NCI-H2081 treated with DMSO at 0.1 percent for 48 hours (cell line): ENCODE measurements around the gene EDIL3.
"Not testable (repeated sequence)": the region's sequence is repeated elsewhere in the genome, so short reads cannot be mapped to it uniquely, and the experiment has no call there.

ENCODE experiments used
- DNase-seq: peaks from one replicate; lab custom pipeline; 2025; lab: John Stamatoyannopoulos, UW

Gene EDIL3

DNA sequence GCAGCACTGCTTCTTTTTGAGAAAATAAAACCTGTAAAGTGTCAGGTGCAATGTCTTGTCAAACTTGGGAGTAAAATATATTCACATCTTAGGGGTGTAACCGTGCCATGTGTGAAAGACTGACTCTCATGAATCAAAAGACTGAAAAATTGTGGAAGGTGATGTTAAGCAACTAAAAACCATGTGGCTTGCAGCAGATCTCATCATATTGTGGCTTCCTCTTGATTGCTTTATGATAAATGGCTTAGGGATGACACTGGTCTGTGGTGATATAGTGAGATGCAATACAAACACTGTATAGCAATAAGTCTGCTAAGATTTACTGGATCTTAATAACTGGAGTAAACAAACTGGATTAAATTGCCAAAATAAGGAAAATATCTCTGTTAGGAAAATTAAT is 321.6 kb downstream of the EDIL3 start:
- DNase-seq, result no peak

- no peak for DNase-seq
Measured at GRCh38 chr5:84059672-84060071, 325.0 kb downstream of the EDIL3 start.

DNA sequence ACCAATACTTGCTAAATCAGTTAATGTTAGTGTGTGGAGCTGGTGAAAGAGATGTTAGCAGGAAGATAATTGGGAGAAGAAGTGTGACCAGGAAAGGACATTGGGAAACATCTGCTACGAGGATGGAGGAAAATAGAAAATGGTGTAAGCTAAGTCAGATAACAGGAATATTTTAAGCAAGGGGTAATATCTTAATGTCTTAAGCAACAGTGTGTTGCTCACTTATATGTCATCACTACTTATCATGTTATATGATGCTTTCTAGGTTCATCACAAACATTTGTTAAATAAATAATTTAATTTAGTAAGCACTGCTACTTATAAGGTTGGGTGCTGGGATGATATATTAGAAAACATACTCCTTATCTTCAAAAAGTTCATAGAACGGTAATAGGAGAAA is 326.1 kb downstream of the EDIL3 start:
- DNase-seq, result no peak

DNA sequence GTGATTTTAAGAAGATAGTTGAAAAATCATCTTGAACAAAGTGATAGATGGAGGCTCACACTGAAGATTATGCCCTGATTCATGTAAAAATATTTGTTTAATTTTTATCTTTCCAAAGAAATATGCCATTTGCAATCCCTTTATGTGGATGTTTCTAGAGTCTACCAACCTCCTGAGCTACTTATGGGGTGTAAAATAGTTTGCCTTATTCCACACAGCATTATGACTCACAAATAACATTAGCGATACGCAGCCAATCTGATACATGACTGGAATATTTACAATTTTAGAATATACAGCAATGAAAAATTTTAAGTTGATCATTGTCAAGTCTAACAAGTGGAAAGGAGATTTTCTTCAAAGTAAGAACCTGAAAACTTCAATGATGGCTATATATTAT is 327.5 kb downstream of the EDIL3 start:
- no peak for DNase-seq

- no peak for DNase-seq
Measured at GRCh38 chr5:84045964-84046363, 338.7 kb downstream of the EDIL3 start.

DNA sequence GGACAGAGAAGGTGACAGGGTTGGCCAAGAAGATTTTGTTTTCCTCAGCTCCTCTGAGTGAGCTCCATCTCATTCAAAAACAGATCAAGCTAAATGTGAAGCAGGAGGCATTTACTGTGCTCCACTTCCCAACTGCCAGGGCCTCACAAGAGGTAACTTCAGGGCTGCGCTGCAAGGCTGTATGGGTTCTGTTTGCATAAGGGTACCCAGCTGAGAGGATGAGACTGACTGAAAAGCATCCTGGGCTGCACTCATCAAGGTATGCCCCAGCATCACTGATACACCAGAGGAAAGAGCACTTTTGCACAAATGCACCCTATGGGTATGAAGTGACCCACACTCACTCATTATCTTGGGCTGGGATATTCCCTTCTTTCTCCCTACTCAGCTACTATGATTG is 347.8 kb downstream of the EDIL3 start:
- no peak for DNase-seq

- no peak for DNase-seq
Measured at GRCh38 chr5:84032324-84032723, 352.4 kb downstream of the EDIL3 start.

- no peak for DNase-seq
Measured at GRCh38 chr5:84028093-84028492, 356.6 kb downstream of the EDIL3 start.

DNA sequence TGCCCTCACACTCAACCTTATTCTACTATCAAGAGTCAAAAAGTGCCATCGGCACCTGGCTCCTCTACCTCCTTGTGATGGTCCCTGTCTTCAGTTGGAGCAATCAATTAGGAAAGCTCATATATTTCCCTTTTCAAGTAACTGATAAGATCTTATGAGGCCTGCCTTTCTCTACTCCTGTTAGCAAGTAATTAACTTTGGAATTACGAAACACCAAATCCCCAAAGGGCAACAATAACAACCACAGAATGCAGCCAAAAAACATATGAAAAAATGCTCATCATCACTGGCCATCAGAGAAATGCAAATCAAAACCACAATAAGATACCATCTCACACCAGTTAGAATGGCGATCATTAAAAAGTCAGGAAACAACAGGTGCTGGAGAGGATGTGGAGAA is 366.2 kb downstream of the EDIL3 start:
- not testable (repeated sequence) for DNase-seq

DNA sequence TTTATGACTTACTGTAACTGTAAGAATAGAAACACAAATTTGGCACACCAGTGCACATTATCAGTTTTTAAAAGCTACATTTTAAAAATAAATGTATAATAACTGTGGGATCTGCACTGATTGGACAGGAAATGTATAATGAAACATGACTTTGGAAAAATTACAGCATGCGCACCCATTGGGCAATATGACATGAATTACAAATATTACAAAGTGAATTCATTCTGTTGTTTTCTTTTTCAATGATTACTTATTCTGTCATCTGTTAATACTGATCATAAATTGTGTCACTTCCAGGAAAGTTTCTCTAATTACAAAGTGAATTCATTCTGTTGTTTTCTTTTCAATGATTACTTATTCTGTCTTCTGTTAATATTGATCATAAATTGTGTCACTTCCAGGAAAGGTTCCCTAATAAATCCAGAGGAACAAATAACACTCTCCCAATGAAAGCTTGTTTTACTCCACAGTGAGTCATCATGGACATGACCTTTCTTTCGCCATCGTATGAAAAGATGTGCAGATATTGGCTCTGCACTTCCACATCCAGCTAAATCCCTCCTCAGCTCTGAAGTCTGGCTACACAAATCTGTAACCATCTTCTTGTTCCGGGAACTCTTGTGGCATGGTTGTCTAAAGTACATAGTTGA is 367.0 kb downstream of the EDIL3 start:
- no peak for DNase-seq

- DNase-seq, result no peak
Measured at GRCh38 chr5:84016085-84016484, 368.6 kb downstream of the EDIL3 start.

DNA sequence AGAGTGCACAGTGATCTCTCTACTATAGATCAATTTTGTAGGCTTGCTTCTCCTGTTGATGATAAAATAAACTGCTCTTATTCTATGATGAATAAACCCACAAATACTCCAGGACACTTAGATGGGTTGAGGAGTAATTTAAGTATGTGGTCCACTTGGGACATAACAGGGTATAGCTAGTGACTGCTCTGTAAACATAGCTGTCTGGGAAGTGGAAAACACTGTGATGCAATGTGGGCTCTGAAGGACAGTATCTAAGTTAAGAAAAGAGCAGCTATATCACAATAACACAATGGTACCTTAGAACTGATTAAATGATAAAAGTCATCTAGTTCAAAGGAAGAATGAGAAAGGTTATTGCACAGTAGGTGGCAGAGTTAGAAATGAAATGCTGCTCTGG is 369.7 kb downstream of the EDIL3 start:
- no peak for DNase-seq

DNA sequence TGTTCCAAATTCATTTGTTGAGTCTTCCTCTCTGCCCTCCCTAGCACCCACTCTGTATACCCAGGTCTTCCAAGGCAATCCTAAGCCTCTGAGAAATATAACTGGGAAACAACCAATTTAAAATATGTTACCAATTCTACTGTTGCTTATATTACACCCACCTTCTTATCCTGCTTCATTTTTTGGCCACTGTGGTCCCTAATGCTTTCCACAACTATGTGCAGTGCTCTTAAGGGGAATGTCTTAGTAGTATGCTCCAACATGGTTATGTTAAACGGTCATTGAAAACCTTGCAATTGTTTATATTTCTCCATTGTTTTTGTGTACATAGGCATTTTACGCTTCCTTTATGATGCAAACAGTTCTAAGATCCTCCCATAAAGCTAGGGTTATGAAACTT is 390.9 kb downstream of the EDIL3 start:
- no peak for DNase-seq

- no peak for DNase-seq
Measured at GRCh38 chr5:83991566-83992224, 393.0 kb downstream of the EDIL3 start.

DNA sequence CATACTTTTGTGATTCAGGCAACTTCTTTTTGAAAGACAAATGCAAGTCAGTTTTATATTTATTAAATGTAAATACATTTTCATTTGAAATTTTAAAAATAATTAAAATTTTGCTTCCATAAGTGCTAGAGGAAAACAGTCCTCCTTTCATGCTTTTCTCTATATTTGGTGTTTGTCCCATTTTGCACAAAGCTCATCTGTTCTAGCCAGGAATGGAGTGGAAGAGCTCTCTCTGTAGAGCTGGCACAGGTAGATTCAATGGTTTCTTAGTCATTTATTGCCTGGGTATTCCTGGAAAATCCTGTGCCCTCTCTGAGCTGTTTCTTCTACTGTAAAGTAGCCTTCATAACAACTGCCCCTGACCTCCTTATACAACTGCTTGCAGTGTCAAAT is 396.4 kb downstream of the EDIL3 start:
- no peak for DNase-seq

DNA sequence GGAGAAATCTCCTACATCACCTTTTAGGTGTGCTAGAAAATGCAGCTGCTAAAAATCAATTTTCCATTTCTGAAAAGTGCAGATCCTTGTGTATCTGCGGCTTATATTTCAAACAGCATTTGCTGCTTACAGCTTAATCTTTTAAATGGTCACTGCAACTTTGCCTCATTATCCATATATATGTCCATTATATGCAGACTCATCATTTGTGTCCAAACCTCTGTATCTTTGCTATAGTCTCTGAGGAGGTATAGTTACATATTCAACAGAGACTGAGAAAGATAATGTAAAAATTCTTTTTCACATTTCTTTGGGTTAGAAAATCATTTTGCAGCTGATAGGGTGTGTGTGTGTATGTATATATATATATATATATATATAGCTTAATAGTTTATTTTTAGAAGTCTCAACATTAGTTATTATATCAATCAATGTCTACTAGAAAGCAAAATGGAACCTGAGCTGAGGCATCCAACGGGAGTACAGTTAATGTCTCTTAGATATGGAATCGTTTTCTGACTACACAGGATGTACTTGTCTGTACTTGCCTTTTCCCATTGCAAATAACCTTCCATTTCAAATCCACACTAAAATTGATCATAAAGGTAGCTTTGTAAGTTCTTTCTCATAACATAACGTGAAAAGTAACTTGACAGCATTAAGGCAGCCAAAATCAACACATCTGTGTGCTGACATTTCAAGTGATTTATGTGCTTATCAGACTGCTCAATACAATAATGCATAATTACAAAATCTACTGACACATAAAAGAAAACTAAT is 397.0 kb downstream of the EDIL3 start:
- DNase-seq, result no peak

GRCh38 chr5:83983852-83984251 is 400.8 kb downstream of the EDIL3 start:
- no peak for DNase-seq

GRCh38 chr5:83973925-83974815 is 410.5 kb downstream of the EDIL3 start:
- no peak for DNase-seq

DNA sequence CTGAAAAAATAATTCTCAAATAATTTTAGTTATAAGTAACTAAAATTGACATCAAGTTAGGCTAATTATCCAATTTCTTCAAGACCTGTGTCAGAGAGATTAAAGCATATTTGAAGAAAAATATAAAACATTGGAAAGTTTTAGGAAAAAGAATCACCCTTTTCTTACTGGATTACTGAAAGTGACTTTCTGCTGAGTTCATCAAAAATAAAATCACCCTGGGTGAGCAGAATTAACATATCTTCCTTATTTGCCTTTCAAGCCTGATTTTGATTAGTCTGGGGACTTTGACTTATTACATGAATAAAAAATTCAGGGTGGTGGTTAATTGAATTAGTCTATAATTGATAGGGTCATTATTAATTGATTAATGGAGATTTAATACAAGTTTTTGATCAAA is 411.8 kb downstream of the EDIL3 start:
- DNase-seq, result no peak

GRCh38 chr5:83972236-83972635 is 412.4 kb downstream of the EDIL3 start:
- DNase-seq, result no peak

GRCh38 chr5:83967417-83967816 is 417.3 kb downstream of the EDIL3 start:
- no peak for DNase-seq

DNA sequence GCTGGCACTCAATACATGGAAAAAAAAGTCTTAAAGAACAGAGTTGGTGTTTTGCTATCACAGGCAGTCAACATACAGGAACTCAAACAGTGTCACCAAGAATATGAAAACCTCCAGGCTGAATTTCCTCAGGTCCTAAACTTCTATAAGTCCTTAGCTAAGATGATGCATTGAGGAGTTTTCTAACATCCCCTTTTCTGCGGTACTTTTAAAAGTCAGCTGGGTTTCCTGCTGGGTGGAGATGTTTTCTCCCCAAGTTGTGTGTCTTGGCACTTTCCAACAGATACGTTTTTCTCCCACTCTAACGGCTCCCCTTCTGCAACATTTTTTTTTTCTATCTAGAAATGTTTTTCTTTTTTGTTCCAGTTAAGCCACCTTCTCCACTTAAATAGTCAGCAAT is 419.2 kb downstream of the EDIL3 start:
- no peak for DNase-seq
